Stomach (tissue), 9 donors: ENCODE measurements around the gene EIF2B5. TPM values are rescaled to one million over a fixed set of nuclear protein-coding genes. Genes with fewer than 3 reads are reported as not detected.
"Not testable (repeated sequence)": the region's sequence is repeated elsewhere in the genome, so short reads cannot be mapped to it uniquely, and the experiment has no call there.

Experiments used
- DNase-seq, 2 donors: peaks; one replicate each; pipeline versions ENCODE4 v3.0.0 to v3.0.0-alpha.2; 2013 to 2019
- H3K27ac ChIP-seq, 5 donors: fragments of 200-600 bp in 4 of 5; sonication (generic) in 4 of 5; one replicate each; pipeline ENCODE4 v1.5.1; 2013 to 2019; ENCODE audit warnings: mild to moderate bottlenecking in 1 of 5, moderate library complexity in 1 of 5
- H3K27me3 ChIP-seq, 3 donors: fragments of 200-600 bp; sonication (generic); one replicate each; pipeline ENCODE4 v1.5.1; 2017 to 2019; ENCODE audit warnings: mixed run types in 1 of 3
- H3K36me3 ChIP-seq, 4 donors: fragments of 200-600 bp; sonication (generic); 1 replicate in 3 of 4; 2 replicates in 1 of 4; pipeline ENCODE4 v1.5.1; 2016 to 2019
- H3K4me1 ChIP-seq, 4 donors: fragments of 200-600 bp; sonication (generic); one replicate each; pipeline ENCODE4 v1.5.1; 2016 to 2019
- H3K4me3 ChIP-seq, 4 donors: fragments of 200-600 bp; sonication (generic) in 3 of 4; one replicate each; pipeline ENCODE4 v1.5.1; 2016 to 2019; ENCODE audit warnings: mild to moderate bottlenecking in 1 of 4
- H3K9me3 ChIP-seq, 4 donors: fragments of 200-600 bp; sonication (generic); one replicate each; pipeline ENCODE4 v1.5.1; 2016 to 2019
- EP300 ChIP-seq: sonication (generic); formaldehyde crosslinking; IDR thresholded peaks from one replicate; pipeline ENCODE4 v1.6.1; 2017; ENCODE audit warnings: antibody characterized with exemption
- POLR2A ChIP-seq, 4 donors: fragments of 450-650 bp; IDR thresholded peaks; one replicate each; pipeline ENCODE4 v1.6.1; 2016; ENCODE audit warnings: antibody characterized with exemption in 4 of 4, control low read depth in 2 of 4, mild to moderate bottlenecking in 1 of 4, moderate library complexity in 1 of 4
- POLR2AphosphoS5 ChIP-seq, 3 donors: sonication (generic); formaldehyde crosslinking; IDR thresholded peaks; one replicate each; pipeline ENCODE4 v1.6.1; 2016; ENCODE audit warnings: antibody characterized with exemption in 3 of 3
- WGBS, 5 donors: extraction: QIAGEN DNeasy Blood & Tissue Kit in 3 of 5; methylation state at CpG; one replicate each; pipeline versions ENCODE4 v1.1.5 to v1.1.7; 2013 to 2018; 5-methylcytosine and 5-hydroxymethylcytosine counted together
- intact Hi-C: fragments of 100-400 bp; cut with DNase I; formaldehyde crosslinking; loops from one replicate; pipeline ENCODE4 v1.15.1; 2023; ENCODE audit warnings: low total_unique reads
- polyA plus RNA-seq, 3 donors: library from polyadenylated mRNA; stranded (reverse); fragments of 200-250 nt; gene quantifications; one replicate each; pipeline ENCODE4 v1.2.3, GENCODE V29; 2013
- total RNA-seq, 5 donors: library from RNA; depleted of rRNA; stranded (reverse); fragments of >200 nt; gene quantifications; one replicate each; pipeline versions ENCODE4 v1.1.0 to v1.2.3, GENCODE V29; 2014 to 2016
- TF ChIP-seq, protein P1 (sequence below), 7 experiments: fragments of 450-650 bp in 4 of 7; fragments of 200-600 bp in 3 of 7; sonication (generic) in 3 of 7; IDR thresholded peaks; one replicate each; pipeline ENCODE4 v1.5.1; 2016 to 2019; ENCODE audit warnings: antibody characterized with exemption in 7 of 7, control low read depth in 2 of 7, mild to moderate bottlenecking in 1 of 7
- donor health status: healthy with polysubstance abuse.
- donor health status: Bipolar disorder and iron deficiency.
- donor health status: healthy.

EIF2B5 gene
- total and polyA plus RNA-seq, 8 donors, result 1.4 to 113 (median 35.1) TPM

DNA sequence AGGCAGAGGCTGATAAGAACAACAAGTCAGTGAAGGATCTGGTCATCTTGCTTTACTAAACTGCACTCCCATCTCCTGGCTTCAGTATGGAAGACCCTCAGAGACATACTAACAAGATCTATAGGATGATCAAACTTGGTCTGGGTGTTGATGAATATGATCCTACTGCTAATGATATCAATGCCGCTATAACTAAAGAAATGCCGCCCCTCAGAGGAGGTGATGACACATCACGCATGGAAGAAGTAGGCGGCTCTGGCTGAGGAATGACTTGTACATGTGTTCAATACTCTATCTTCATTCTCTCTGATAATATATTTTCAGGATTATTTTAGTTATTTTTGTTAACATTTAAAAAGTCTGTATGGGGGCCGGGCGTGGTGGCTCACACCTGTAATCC is 17.5 kb upstream of the EIF2B5 start:
- no peak for DNase-seq
- WGBS, 5 donors, result 92 to 95% (median 94%) methylated on average over 6 of the region's 6 CpGs
- H3K4me3 ChIP-seq, result no peak overlapping the region
- H3K36me3 ChIP-seq, result no peaks in the 10 kb centered on the region
- H3K9me3 ChIP-seq, result no peaks in the 10 kb centered on the region
- H3K4me1 ChIP-seq, result no peaks in the 10 kb centered on the region
- intact Hi-C loops, result no loop called here
- H3K27me3 ChIP-seq, result peaks cover 0 to 1% (median 0%) of the 10 kb centered on the region in 3 donors
- TF ChIP-seq POLR2A (IDR thresholded peaks at IDR 0.05) (no peak), EP300 (no peak), POLR2AphosphoS5 (IDR thresholded peaks at IDR 0.05) (no peak)
- TF ChIP-seq, protein P1, sequence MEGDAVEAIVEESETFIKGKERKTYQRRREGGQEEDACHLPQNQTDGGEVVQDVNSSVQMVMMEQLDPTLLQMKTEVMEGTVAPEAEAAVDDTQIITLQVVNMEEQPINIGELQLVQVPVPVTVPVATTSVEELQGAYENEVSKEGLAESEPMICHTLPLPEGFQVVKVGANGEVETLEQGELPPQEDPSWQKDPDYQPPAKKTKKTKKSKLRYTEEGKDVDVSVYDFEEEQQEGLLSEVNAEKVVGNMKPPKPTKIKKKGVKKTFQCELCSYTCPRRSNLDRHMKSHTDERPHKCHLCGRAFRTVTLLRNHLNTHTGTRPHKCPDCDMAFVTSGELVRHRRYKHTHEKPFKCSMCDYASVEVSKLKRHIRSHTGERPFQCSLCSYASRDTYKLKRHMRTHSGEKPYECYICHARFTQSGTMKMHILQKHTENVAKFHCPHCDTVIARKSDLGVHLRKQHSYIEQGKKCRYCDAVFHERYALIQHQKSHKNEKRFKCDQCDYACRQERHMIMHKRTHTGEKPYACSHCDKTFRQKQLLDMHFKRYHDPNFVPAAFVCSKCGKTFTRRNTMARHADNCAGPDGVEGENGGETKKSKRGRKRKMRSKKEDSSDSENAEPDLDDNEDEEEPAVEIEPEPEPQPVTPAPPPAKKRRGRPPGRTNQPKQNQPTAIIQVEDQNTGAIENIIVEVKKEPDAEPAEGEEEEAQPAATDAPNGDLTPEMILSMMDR (IDR thresholded peaks at IDR 0.05), result no peak
- H3K27ac ChIP-seq, result no peak overlapping the region

DNA sequence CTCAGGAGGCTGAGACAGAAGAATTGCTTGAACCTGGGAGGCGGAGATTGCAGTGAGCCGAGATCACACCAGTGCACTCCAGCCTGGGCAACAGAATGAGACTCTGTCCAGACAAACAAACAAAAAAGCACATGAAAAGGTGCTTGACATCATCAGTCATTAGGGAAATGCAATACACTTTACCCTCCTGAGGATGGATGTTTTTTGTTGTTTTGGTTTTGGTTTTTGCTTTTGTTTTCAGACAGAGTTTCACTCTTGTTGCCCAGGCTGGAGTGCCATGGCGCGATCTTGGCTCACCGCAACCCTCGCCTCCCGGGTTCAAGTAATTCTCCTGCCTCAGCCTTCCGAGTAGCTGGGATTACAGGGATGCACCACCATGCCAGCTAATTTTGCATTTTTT is 14.1 kb upstream of the EIF2B5 start:
- H3K4me1 ChIP-seq, H3K4me3 ChIP-seq, DNase-seq, intact Hi-C loops, H3K36me3 ChIP-seq, H3K9me3 ChIP-seq, H3K27ac ChIP-seq, H3K27me3 ChIP-seq: not testable (repeated sequence)
- 94 to 99% (median 95%) methylated on average over 8 of the region's 8 CpGs for WGBS, 5 donors

DNA sequence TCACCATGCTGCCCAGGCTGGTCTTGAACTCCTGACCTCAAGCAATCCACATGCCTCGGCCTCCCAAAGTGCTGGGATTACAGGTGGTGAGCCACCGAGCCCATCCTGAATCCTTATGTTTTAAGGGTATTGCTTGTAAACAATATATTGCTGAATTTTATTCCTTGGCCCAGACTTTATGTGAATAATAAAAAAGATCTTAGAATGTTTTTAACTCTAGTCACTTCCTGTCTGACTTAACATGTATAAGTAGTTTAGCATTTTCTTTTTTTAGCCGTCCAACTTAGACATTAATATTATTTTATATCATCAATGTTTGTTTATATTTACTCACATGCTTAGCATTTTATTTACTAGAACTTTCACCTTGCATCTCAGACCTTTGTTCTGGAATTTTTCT is 9.2 kb upstream of the EIF2B5 start:
- Histone ChIP-seq H3K4me3 (no peak overlapping the region), H3K27me3 (no peaks in the 10 kb centered on the region), H3K36me3 (no peaks in the 10 kb centered on the region), H3K27ac (no peak overlapping the region), H3K9me3 (no peaks in the 10 kb centered on the region), H3K4me1 (no peaks in the 10 kb centered on the region)
- 48 to 79% (median 75%) methylated on average over 3 of the region's 3 CpGs for WGBS, 5 donors
- intact Hi-C loops, result no loop called here
- TF ChIP-seq, protein P1 (IDR thresholded peaks at IDR 0.05), result no peak
- TF ChIP-seq POLR2AphosphoS5 (IDR thresholded peaks at IDR 0.05), result no peak
- no peak for TF ChIP-seq POLR2A (IDR thresholded peaks at IDR 0.05)
- no peak for TF ChIP-seq EP300
- DNase-seq, result no peak

DNA sequence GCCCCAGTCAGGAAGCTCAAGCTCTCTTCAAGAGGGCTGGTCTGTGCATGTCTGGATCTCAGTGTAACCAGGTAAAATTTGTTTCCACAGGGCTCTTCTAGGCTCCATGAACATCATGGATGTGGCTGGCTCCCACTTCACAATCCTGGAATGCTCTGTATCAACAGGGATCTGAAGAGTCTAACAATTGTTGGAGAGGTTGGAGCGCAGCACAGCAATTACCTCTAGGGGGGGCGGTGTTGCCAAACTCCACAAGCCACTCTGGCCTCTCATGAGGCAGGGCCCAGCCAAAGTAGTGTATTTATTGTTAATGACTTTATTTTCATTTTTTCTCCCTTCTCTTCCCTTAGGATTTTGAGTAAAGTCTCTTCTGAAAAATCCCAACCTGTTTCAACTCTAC is 6.1 kb upstream of the EIF2B5 start:
- intact Hi-C loops, result no loop called here
- Histone ChIP-seq H3K4me3 (no peak overlapping the region), H3K9me3 (no peaks in the 10 kb centered on the region), H3K27me3 (no peaks in the 10 kb centered on the region), H3K27ac (no peak overlapping the region), H3K4me1 (peaks cover 0 to 9% (median 6%) of the 10 kb centered on the region in 4 donors), H3K36me3 (no peaks in the 10 kb centered on the region)
- TF ChIP-seq POLR2A (IDR thresholded peaks at IDR 0.05), result no peak
- TF ChIP-seq, protein P1 (IDR thresholded peaks at IDR 0.05), result peak in 1 of 7 experiments; percentile 15
- 22 to 41% (median 28%) methylated on average over 2 of the region's 2 CpGs for WGBS, 5 donors
- DNase-seq, result peak; percentile 35 to 44

DNA sequence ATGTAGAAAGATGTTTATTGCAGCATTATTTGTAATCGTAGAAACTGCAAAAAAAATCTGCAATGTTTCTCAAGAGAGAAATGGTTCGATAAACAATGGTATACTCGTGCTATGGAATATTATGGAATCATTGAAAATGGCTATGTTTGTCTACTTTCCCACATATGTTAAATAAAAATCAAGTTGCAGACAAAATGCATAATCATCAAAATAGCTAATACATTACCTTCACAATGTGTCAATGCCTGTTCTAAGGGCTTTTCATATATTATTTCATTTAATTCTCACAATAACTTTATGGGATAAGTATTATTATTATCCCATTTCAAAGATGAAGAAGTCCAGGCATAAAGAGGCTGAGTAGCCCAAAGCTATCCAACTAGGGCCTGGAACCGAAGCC is 2.2 kb upstream of the EIF2B5 start:
- TF ChIP-seq POLR2AphosphoS5 (IDR thresholded peaks at IDR 0.05) (no peak), EP300 (no peak), POLR2A (IDR thresholded peaks at IDR 0.05) (no peak)
- TF ChIP-seq, protein P1 (IDR thresholded peaks at IDR 0.05), result no peak
- Histone ChIP-seq H3K4me1 (peaks cover 21 to 31% (median 28%) of the 10 kb centered on the region in 4 donors), H3K9me3 (no peaks in the 10 kb centered on the region), H3K27ac (no peak overlapping the region), H3K4me3 (no peak overlapping the region), H3K27me3 (no peaks in the 10 kb centered on the region), H3K36me3 (peaks cover 0 to 10% (median 6%) of the 10 kb centered on the region in 4 donors)
- intact Hi-C loops, result loop anchor here (10.0 kb wide), 1 partner anchor 238 kb away; no protein-coding TSS in a partner anchor
- 89 to 96% (median 94%) methylated on average over 4 of the region's 4 CpGs for WGBS, 5 donors
- DNase-seq, result no peak
